ENCODE data around the gene GABARAP. TPM values are rescaled to one million over a fixed set of nuclear protein-coding genes. Genes with fewer than 3 reads are reported as not detected.

Gene GABARAP
- polyA plus RNA-seq, 1 donor from 2014 or later = 384 TPM

DNA sequence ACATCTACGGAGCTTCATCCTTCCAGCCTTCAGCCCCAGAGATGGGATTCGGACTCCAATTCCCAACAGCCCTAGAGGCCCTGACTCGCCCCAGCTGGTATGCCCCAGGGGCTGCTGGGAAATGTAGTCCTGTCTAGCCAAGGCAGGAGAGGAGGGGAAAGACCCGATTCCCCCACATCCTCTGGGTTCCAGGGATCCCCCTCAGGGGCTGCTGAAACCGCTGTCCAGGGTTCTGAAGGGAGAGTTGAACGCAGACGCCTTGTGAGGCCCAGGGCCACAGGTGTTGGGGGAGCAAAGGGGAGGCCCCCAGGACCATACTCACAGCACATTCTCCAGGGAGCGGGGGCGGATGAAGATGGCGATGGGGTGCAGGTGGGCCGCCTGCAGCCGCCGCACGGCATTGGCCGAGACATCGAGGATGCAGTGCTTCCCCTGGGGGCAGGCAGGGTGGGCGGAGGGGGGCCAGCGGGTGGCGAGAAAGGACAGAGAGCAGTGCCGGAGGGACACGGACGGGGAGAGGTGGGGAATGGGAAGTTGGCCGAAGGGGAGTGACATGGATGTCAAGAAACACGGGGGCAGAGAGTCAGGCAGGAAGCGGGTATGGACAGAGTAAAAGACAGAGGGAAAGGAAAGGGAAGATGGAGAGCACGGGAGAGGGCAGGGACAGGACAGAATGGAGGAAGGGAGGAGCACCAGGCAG is 50.5 kb downstream of the GABARAP start:
- H3K9ac ChIP-seq (ENCODE audit: low read length) = no peak overlapping the region
- no peaks in the 10 kb centered on the region for H3K27me3 ChIP-seq (ENCODE audit: insufficient read depth, low read depth, low read length)
- peaks cover 11% of the 10 kb centered on the region for H3K36me3 ChIP-seq (ENCODE audit: insufficient read depth, low read length)
- H4K20me1 ChIP-seq (ENCODE audit: insufficient read depth) = no peaks in the 10 kb centered on the region
- no peaks in the 10 kb centered on the region for H3K79me2 ChIP-seq (replicated peaks; ENCODE audit: insufficient read depth, low read length)
- H3F3A ChIP-seq (ENCODE audit: insufficient read depth, low read length, poor library complexity, severe bottlenecking) = no peaks in the 10 kb centered on the region
- no peak overlapping the region for H2AFZ ChIP-seq (ENCODE audit: low read depth, low read length)
- H3K9me3 ChIP-seq (ENCODE audit: low read length) = no peaks in the 10 kb centered on the region
- H3K27ac ChIP-seq (ENCODE audit: low read length) = no peak overlapping the region
- H3K4me3 ChIP-seq (ENCODE audit: low read length) = no peak overlapping the region
- H3K4me2 ChIP-seq (ENCODE audit: low read length) = no peak overlapping the region
- H3K9me2 ChIP-seq (ENCODE audit: insufficient read depth, low read length) = no peaks in the 10 kb centered on the region
- TF ChIP-seq RAD21 (conservative IDR thresholded peaks at IDR 0.05) (no peak), MXI1 (conservative IDR thresholded peaks at IDR 0.05; ENCODE audit: poor library complexity, severe bottlenecking) (no peak), POLR2AphosphoS5 (IDR thresholded peaks at IDR 0.05) (no peak)

DNA sequence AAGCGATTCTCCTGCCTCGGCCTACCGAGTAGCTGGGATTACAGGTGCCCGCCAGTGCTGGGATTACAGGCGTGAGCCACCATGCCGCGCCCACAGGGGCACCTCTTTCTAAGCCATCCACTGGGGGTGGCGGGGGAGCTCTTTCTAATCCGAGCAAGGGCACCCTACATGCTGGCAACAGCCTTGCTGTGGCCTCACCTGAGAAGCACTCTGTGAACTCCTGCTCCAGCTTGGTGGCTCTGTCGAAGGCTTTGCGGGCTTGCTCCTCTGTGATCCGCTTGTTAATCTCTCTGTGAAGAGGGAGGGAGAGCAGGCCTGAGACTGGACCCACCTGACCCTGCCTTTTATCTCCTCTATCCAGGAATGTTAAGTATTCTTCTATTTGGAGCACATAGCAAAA is 51.2 kb downstream of the GABARAP start:
- Histone ChIP-seq H3F3A (ENCODE audit: insufficient read depth, low read length, poor library complexity, severe bottlenecking) (no peaks in the 10 kb centered on the region), H3K4me3 (ENCODE audit: low read length) (no peak overlapping the region), H2AFZ (ENCODE audit: low read depth, low read length) (no peak overlapping the region), H3K9me2 (ENCODE audit: insufficient read depth, low read length) (no peaks in the 10 kb centered on the region), H3K9ac (ENCODE audit: low read length) (no peak overlapping the region), H3K36me3 (ENCODE audit: insufficient read depth, low read length) (peaks cover 11% of the 10 kb centered on the region), H4K20me1 (ENCODE audit: insufficient read depth) (no peaks in the 10 kb centered on the region), H3K27me3 (ENCODE audit: insufficient read depth, low read depth, low read length) (no peaks in the 10 kb centered on the region), H3K79me2 (replicated peaks; ENCODE audit: insufficient read depth, low read length) (no peaks in the 10 kb centered on the region), H3K4me2 (ENCODE audit: low read length) (no peak overlapping the region), H3K27ac (ENCODE audit: low read length) (no peak overlapping the region), H3K9me3 (ENCODE audit: low read length) (no peaks in the 10 kb centered on the region)
- TF ChIP-seq EZH2 (IDR thresholded peaks at IDR 0.05; ENCODE audit: borderline replicate concordance, insufficient read depth, low read length, poor library complexity, severe bottlenecking) = no peak
- no peak for TF ChIP-seq POLR2AphosphoS5 (IDR thresholded peaks at IDR 0.05)
- no peak for TF ChIP-seq TAF1 (IDR thresholded peaks at IDR 0.05; ENCODE audit: low read depth)
- TF ChIP-seq, protein P1, sequence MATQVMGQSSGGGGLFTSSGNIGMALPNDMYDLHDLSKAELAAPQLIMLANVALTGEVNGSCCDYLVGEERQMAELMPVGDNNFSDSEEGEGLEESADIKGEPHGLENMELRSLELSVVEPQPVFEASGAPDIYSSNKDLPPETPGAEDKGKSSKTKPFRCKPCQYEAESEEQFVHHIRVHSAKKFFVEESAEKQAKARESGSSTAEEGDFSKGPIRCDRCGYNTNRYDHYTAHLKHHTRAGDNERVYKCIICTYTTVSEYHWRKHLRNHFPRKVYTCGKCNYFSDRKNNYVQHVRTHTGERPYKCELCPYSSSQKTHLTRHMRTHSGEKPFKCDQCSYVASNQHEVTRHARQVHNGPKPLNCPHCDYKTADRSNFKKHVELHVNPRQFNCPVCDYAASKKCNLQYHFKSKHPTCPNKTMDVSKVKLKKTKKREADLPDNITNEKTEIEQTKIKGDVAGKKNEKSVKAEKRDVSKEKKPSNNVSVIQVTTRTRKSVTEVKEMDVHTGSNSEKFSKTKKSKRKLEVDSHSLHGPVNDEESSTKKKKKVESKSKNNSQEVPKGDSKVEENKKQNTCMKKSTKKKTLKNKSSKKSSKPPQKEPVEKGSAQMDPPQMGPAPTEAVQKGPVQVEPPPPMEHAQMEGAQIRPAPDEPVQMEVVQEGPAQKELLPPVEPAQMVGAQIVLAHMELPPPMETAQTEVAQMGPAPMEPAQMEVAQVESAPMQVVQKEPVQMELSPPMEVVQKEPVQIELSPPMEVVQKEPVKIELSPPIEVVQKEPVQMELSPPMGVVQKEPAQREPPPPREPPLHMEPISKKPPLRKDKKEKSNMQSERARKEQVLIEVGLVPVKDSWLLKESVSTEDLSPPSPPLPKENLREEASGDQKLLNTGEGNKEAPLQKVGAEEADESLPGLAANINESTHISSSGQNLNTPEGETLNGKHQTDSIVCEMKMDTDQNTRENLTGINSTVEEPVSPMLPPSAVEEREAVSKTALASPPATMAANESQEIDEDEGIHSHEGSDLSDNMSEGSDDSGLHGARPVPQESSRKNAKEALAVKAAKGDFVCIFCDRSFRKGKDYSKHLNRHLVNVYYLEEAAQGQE (IDR thresholded peaks at IDR 0.05; ENCODE audit: borderline replicate concordance) = no peak
- TF ChIP-seq MXI1 (conservative IDR thresholded peaks at IDR 0.05; ENCODE audit: poor library complexity, severe bottlenecking) = no peak
- TF ChIP-seq SMC3 (conservative IDR thresholded peaks at IDR 0.05; ENCODE audit: poor library complexity) = no peak
- TF ChIP-seq EP300 (conservative IDR thresholded peaks at IDR 0.05; ENCODE audit: poor library complexity, severe bottlenecking) = no peak
- TF ChIP-seq, protein P2, sequence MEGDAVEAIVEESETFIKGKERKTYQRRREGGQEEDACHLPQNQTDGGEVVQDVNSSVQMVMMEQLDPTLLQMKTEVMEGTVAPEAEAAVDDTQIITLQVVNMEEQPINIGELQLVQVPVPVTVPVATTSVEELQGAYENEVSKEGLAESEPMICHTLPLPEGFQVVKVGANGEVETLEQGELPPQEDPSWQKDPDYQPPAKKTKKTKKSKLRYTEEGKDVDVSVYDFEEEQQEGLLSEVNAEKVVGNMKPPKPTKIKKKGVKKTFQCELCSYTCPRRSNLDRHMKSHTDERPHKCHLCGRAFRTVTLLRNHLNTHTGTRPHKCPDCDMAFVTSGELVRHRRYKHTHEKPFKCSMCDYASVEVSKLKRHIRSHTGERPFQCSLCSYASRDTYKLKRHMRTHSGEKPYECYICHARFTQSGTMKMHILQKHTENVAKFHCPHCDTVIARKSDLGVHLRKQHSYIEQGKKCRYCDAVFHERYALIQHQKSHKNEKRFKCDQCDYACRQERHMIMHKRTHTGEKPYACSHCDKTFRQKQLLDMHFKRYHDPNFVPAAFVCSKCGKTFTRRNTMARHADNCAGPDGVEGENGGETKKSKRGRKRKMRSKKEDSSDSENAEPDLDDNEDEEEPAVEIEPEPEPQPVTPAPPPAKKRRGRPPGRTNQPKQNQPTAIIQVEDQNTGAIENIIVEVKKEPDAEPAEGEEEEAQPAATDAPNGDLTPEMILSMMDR (IDR thresholded peaks at IDR 0.05; ENCODE audit: poor library complexity, severe bottlenecking) = no peak
- TF ChIP-seq RAD21 (conservative IDR thresholded peaks at IDR 0.05) = no peak
